HEK293 (cell line): ENCODE results near the gene SPEG.
A peak's percentile ranks its signal among the peaks of the same experiment; 100 is the strongest.

ENCODE experiments used
- CTCF ChIA-PET: fragments of 350-600 bp; formaldehyde crosslinking; extraction: SDS; loops from one replicate; lab custom pipeline; 2021; ENCODE audit warnings: antibody characterized with exemption; lab: Yijun Ruan, JAX
- POLR2A ChIA-PET: fragments of 300-600 bp; formaldehyde crosslinking; extraction: SDS; loops from one replicate; lab custom pipeline; 2020; ENCODE audit warnings: antibody characterized with exemption, inconsistent platforms; lab: Yijun Ruan, JAX
- H3K27ac ChIP-seq: fragments of 200-500 bp; sonication (Bioruptor generic); 2 replicates; pipeline ENCODE4 v1.5.1; 2014; ENCODE audit warnings: low read depth, low read length, control low read depth, inconsistent platforms; ENCODE audit errors: extremely low read depth
- H3K36me3 ChIP-seq, 2 experiments: fragments of 200-500 bp in 1 of 2; sonication (Bioruptor generic) in 1 of 2; 1 replicate in 1 of 2; 2 replicates in 1 of 2; pipeline ENCODE4 v1.5.1; 2014 to 2017; ENCODE audit warnings: inconsistent platforms in 2 of 2, low read length in 2 of 2; ENCODE audit not compliant: control insufficient read depth in 2 of 2, insufficient read depth in 1 of 2
- H3K4me1 ChIP-seq: fragments of 200-500 bp; sonication (Bioruptor generic); 2 replicates; pipeline ENCODE4 v1.5.1; 2014; ENCODE audit warnings: mild to moderate bottlenecking, low read length, inconsistent platforms; ENCODE audit not compliant: control insufficient read depth, insufficient read depth
- H3K4me3 ChIP-seq: 2 replicates; pipeline ENCODE4 v1.5.1; 2011; ENCODE audit warnings: low read depth, mild to moderate bottlenecking, control low read depth, low read length, moderate library complexity
- H3K9me3 ChIP-seq: fragments of 200-500 bp; sonication (Bioruptor generic); 2 replicates; pipeline ENCODE4 v1.5.1; 2014; ENCODE audit warnings: low read depth, low read length, inconsistent platforms; ENCODE audit not compliant: control insufficient read depth, insufficient read depth
- AEBP2 ChIP-seq: fragments of 450-650 bp; formaldehyde crosslinking; IDR thresholded peaks from 2 replicates; pipeline ENCODE4 v1.5.1; 2016; ENCODE audit warnings: missing biosample characterization, missing genetic modification characterization, borderline replicate concordance
- KLF1 ChIP-seq: fragments of 450-650 bp; formaldehyde crosslinking; IDR thresholded peaks from 2 replicates; pipeline ENCODE4 v1.5.1; 2016; ENCODE audit warnings: missing biosample characterization, missing genetic modification characterization
- TRIM28 ChIP-seq: IDR thresholded peaks from 2 replicates; pipeline ENCODE4 v1.6.1; 2011; ENCODE audit warnings: low read length, control low read depth, borderline replicate concordance
- ZBTB10 ChIP-seq: fragments of 450-650 bp; formaldehyde crosslinking; IDR thresholded peaks from 2 replicates; pipeline ENCODE4 v1.5.1; 2016; ENCODE audit warnings: missing biosample characterization, missing genetic modification characterization
- ZBTB11 ChIP-seq: fragments of 450-650 bp; formaldehyde crosslinking; conservative IDR thresholded peaks from 2 replicates; pipeline ENCODE4 v1.5.1; 2016; ENCODE audit warnings: low read depth, missing biosample characterization, missing genetic modification characterization
- ZBTB20 ChIP-seq: fragments of 450-650 bp; formaldehyde crosslinking; IDR thresholded peaks from 2 replicates; pipeline ENCODE4 v1.5.1; 2016; ENCODE audit warnings: missing biosample characterization, missing genetic modification characterization
- ZBTB7A ChIP-seq: fragments of 450-650 bp; formaldehyde crosslinking; IDR thresholded peaks from 2 replicates; pipeline ENCODE4 v1.5.1; 2016; ENCODE audit warnings: low read depth, missing biosample characterization, missing genetic modification characterization
- ZFHX2 ChIP-seq: fragments of 450-650 bp; formaldehyde crosslinking; conservative IDR thresholded peaks from 2 replicates; pipeline ENCODE4 v1.5.1; 2016; ENCODE audit warnings: missing biosample characterization, missing genetic modification characterization
- ZNF133 ChIP-seq: fragments of 450-650 bp; formaldehyde crosslinking; IDR thresholded peaks from 2 replicates; pipeline ENCODE4 v1.5.1; 2016; ENCODE audit warnings: missing biosample characterization, missing genetic modification characterization
- ZNF223 ChIP-seq: fragments of 450-650 bp; formaldehyde crosslinking; IDR thresholded peaks from 2 replicates; pipeline ENCODE4 v1.5.1; 2016; ENCODE audit warnings: missing biosample characterization, missing genetic modification characterization
- ZNF23 ChIP-seq: fragments of 450-650 bp; formaldehyde crosslinking; IDR thresholded peaks from 2 replicates; pipeline ENCODE4 v1.5.1; 2016; ENCODE audit warnings: missing biosample characterization, missing genetic modification characterization, borderline replicate concordance
- ZNF266 ChIP-seq: fragments of 450-650 bp; formaldehyde crosslinking; IDR thresholded peaks from 2 replicates; pipeline ENCODE4 v1.5.1; 2016; ENCODE audit warnings: missing biosample characterization, missing genetic modification characterization, low read depth
- ZNF354C ChIP-seq: fragments of 450-650 bp; formaldehyde crosslinking; IDR thresholded peaks from 2 replicates; pipeline ENCODE4 v1.5.1; 2016; ENCODE audit warnings: missing biosample characterization, missing genetic modification characterization, low read depth, borderline replicate concordance
- ZNF416 ChIP-seq: fragments of 450-650 bp; formaldehyde crosslinking; IDR thresholded peaks from 2 replicates; pipeline ENCODE4 v1.5.1; 2016; ENCODE audit warnings: missing biosample characterization, missing genetic modification characterization
- ZNF488 ChIP-seq: fragments of 450-650 bp; formaldehyde crosslinking; IDR thresholded peaks from 2 replicates; pipeline ENCODE4 v1.5.1; 2016; ENCODE audit warnings: missing biosample characterization, missing genetic modification characterization
- ZNF501 ChIP-seq: fragments of 450-650 bp; formaldehyde crosslinking; IDR thresholded peaks from 2 replicates; pipeline ENCODE4 v1.5.1; 2016; ENCODE audit warnings: missing biosample characterization, missing genetic modification characterization
- ZNF544 ChIP-seq: fragments of 450-650 bp; formaldehyde crosslinking; IDR thresholded peaks from 2 replicates; pipeline ENCODE4 v1.5.0; 2017; ENCODE audit warnings: missing biosample characterization, missing genetic modification characterization
- ZNF747 ChIP-seq: fragments of 450-650 bp; formaldehyde crosslinking; IDR thresholded peaks from 2 replicates; pipeline ENCODE4 v1.5.1; 2016; ENCODE audit warnings: missing biosample characterization, missing genetic modification characterization
- ZSCAN16 ChIP-seq: fragments of 450-650 bp; formaldehyde crosslinking; IDR thresholded peaks from 2 replicates; pipeline ENCODE4 v1.5.1; 2016; ENCODE audit warnings: missing biosample characterization, missing genetic modification characterization
- TF ChIP-seq, protein P1 (sequence below): fragments of 450-650 bp; formaldehyde crosslinking; IDR thresholded peaks from 2 replicates; pipeline ENCODE4 v1.5.1; 2016; ENCODE audit warnings: missing biosample characterization, missing genetic modification characterization

SPEG gene

GRCh38 chr2:219423652-219424377 is 10.8 kb upstream of the SPEG start:
- POLR2A ChIA-PET: no interaction called here
- TF ChIP-seq ZNF223 (tag by site-specific recombination) (no peak), ZNF544 (tag by site-specific recombination) (0 out of 2 replicates have a peak, but pooled peaks have one; percentile 37)
- CTCF ChIA-PET: interaction anchor here (0.5 to 1.7 kb wide), 8 partner anchors 17 to 146 kb away, joined by 3 read pairs; no protein-coding TSS in a partner anchor

DNA sequence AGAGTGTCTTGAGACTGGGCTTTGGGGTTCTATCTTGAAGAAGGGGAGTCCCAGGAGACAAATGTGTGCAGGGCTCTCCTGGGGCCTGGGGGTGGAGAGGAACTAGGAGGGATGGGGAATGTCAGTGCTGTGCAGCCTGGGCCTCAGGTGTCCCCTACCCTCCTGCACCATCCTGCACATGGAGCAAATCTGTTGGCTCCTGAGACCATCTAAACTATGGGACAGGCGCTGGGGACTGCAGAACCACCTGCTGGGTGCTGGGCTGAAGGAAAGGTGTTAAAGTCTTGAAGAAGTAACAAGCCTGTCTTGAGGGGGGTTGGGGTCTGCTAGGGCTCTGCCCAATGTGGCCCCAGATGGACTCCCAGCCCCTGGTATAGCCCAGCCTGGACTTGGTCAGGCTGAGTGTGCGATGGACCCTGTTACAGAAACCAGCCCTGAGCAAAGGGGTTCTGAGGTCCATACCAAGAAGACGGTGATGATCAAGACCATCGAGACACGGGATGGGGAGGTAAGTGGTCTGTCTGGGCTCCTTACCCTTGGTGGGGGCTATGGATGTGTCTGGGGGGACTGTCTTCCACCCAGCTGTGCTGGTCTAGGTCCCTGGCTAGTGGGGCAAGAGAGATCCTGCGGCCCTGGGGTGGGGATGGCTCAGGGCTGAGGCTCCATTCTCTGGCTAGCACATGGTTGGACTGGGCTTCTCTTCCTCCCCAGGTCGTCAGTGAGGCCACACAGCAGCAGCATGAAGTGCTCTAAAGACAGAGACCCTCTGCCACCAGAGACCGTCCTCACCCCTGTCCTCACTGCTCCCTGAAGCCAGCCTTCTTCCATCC is 9.2 kb upstream of the SPEG start:
- Histone ChIP-seq H3K4me1 (no peaks in the 10 kb centered on the region), H3K36me3 (no peaks in the 10 kb centered on the region), H3K4me3 (no peak overlapping the region), H3K27ac (no peak overlapping the region), H3K9me3 (no peaks in the 10 kb centered on the region)
- TF ChIP-seq KLF1 (tag by site-specific recombination): no peak
- TF ChIP-seq AEBP2 (tag by site-specific recombination): no peak
- no peak for TF ChIP-seq ZNF416 (tag by site-specific recombination)
- TF ChIP-seq ZFHX2 (tag by site-specific recombination): no peak
- no peak for TF ChIP-seq ZNF488 (tag by site-specific recombination)
- no peak for TF ChIP-seq ZSCAN16
- no peak for TF ChIP-seq ZBTB7A (tag by site-specific recombination)
- TF ChIP-seq ZNF23 (tag by site-specific recombination): no peak
- TF ChIP-seq, protein P1, sequence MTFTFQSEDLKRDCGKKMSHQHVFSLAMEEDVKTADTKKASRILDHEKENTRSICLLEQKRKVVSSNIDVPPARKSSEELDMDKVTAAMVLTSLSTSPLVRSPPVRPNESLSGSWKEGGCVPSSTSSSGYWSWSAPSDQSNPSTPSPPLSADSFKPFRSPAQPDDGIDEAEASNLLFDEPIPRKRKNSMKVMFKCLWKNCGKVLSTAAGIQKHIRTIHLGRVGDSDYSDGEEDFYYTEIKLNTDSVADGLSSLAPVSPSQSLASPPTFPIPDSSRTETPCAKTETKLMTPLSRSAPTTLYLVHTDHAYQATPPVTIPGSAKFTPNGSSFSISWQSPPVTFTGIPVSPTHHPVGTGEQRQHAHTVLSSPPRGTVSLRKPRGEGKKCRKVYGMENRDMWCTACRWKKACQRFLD (tag by site-specific recombination): no peak
- TF ChIP-seq ZNF133 (tag by site-specific recombination): no peak
- no peak for TF ChIP-seq ZBTB20
- CTCF ChIA-PET: interaction anchor here (1.2 kb wide), 1 partner anchor 104 kb away, joined by 3 read pairs; no protein-coding TSS in a partner anchor
- POLR2A ChIA-PET: no interaction called here

More at GRCh38 chr2:219423652-219424377, 10.8 kb upstream of the SPEG start:
- no peaks in the 10 kb centered on the region for H3K4me1 ChIP-seq
- no peak overlapping the region for H3K4me3 ChIP-seq
- no peaks in the 10 kb centered on the region for H3K36me3 ChIP-seq
- no peaks in the 10 kb centered on the region for H3K9me3 ChIP-seq
- H3K27ac ChIP-seq: no peak overlapping the region

DNA sequence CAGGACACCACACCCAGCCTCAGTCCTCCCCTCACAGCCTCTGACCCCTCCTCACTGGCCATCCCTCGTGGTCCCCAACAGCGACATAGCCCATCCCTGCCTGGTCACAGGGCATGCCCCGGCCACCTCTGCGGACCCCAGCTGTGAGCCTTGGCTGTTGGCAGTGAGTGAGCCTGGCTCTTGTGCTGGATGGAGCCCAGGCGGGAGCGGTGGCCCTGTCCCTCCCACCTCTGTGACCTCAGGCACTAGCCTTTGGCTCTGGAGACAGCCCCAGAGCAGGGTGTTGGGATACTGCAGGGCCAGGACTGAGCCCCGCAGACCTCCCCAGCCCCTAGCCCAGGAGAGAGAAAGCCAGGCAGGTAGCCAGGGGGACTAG is 8.6 kb upstream of the SPEG start:
- no peaks in the 10 kb centered on the region for H3K36me3 ChIP-seq
- ChIA-PET CTCF (no interaction called here), POLR2A (no interaction called here)
- no peaks in the 10 kb centered on the region for H3K4me1 ChIP-seq
- H3K9me3 ChIP-seq: no peaks in the 10 kb centered on the region
- no peak overlapping the region for H3K27ac ChIP-seq
- no peak overlapping the region for H3K4me3 ChIP-seq
- no peak for TF ChIP-seq ZNF266 (tag by site-specific recombination)
- no peak for TF ChIP-seq ZNF747
- no peak for TF ChIP-seq ZBTB11 (tag by site-specific recombination)
- TF ChIP-seq ZBTB10 (tag by site-specific recombination): no peak
- TF ChIP-seq ZNF354C: no peak
- TF ChIP-seq TRIM28: no peak
- no peak for TF ChIP-seq ZNF501 (tag by site-specific recombination)
